Activated gamma-delta T cell (primary cell): ENCODE data around the gene KDM6B.
"Not testable (repeated sequence)": the region's sequence is repeated elsewhere in the genome, so short reads cannot be mapped to it uniquely, and the experiment has no call there.

Experiments used
- DNase-seq: peaks from one replicate; lab custom pipeline; 2025; lab: John Stamatoyannopoulos, UW
- total RNA-seq, 2 donors: gene quantifications; one replicate each; lab custom pipeline; 2026; lab: John Stamatoyannopoulos, UW

The KDM6B gene, protein sequence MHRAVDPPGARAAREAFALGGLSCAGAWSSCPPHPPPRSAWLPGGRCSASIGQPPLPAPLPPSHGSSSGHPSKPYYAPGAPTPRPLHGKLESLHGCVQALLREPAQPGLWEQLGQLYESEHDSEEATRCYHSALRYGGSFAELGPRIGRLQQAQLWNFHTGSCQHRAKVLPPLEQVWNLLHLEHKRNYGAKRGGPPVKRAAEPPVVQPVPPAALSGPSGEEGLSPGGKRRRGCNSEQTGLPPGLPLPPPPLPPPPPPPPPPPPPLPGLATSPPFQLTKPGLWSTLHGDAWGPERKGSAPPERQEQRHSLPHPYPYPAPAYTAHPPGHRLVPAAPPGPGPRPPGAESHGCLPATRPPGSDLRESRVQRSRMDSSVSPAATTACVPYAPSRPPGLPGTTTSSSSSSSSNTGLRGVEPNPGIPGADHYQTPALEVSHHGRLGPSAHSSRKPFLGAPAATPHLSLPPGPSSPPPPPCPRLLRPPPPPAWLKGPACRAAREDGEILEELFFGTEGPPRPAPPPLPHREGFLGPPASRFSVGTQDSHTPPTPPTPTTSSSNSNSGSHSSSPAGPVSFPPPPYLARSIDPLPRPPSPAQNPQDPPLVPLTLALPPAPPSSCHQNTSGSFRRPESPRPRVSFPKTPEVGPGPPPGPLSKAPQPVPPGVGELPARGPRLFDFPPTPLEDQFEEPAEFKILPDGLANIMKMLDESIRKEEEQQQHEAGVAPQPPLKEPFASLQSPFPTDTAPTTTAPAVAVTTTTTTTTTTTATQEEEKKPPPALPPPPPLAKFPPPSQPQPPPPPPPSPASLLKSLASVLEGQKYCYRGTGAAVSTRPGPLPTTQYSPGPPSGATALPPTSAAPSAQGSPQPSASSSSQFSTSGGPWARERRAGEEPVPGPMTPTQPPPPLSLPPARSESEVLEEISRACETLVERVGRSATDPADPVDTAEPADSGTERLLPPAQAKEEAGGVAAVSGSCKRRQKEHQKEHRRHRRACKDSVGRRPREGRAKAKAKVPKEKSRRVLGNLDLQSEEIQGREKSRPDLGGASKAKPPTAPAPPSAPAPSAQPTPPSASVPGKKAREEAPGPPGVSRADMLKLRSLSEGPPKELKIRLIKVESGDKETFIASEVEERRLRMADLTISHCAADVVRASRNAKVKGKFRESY (N-terminal part only)
- total RNA-seq = 28.6 to 30.8 reads per million in 2 donors

DNA sequence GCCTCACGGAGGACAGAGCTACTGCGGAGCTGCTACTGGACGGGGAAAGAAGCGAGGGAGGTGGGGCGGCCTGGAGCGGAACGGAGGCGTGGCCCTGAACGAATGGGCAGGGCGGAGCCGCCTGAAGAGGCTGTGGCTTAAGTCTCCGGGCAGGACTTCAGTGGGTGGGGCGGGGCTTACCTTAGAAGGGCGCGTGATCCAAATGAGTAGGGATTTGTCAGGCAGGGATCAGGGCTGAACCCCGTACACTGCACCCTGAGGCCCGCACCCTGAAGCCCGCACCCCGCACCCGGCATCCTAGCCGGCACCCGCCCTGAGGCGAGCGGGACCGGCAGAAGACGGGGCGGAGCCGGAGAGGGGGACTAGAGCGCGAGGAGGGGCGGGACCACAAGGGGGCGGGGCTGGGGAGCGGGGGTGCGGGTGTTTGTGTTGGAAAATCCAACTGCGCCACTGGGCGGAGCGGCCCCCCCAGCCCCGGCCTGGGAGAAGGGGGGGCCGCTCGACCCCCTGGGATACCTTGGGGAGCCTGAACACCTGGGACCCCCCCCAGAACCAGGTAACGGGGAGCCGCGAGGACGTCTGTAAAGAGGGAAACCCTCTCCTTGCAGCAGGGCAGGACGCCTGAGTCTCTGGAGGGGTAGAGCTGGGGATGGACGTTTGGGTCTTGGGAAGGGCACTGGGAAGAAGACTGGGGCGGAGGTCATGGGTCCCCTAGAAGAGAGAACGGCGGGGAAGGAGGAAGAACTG, at the start of gene KDM6B:
Gene KDM6B, plus strand, starts transcription at position 423 of the 747 bp plus-strand sequence. CDS start 11,338 bp downstream, outside the sequence.
- DNase-seq = peak; percentile 71

DNA sequence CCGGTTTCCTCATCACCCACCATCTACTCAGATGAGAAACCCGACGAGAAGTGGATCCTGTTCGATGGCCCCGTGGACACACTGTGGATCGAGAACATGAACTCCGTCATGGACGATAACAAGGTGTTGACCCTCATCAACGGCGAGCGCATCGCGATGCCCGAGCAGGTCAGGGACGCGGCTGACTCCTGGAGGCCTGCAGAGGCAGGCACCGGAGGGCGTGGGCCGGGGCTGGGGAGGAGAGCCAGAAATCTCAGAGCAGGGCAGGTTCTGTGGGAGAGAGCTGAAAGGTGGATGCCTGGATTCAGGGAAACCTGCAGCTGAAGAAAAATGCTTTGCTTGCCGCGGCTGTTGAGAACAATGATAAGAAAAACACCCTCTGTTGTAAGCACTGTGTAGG, 47.2 kb upstream of the KDM6B start:
- no peak for DNase-seq

DNA sequence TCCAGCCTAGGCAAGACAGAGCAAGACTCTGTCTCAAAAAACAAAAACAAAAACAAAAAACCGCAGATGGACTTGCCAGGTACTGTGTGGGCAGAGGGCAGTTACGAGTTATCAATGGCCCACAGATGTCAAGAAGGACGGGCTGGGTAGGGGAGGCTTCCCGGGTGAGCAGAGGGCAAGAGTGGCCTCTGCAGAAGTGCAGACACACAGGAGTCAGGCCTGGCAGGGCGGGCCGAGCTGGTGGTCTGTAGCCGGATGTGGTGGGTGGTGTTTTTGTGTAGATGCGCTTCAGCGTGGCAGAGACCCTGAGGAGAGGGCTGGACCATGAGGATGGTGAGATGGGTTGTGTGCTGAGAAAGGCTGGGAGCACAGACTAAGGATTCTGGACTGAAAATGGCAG, 44.9 kb upstream of the KDM6B start:
- DNase-seq = no peak

DNA sequence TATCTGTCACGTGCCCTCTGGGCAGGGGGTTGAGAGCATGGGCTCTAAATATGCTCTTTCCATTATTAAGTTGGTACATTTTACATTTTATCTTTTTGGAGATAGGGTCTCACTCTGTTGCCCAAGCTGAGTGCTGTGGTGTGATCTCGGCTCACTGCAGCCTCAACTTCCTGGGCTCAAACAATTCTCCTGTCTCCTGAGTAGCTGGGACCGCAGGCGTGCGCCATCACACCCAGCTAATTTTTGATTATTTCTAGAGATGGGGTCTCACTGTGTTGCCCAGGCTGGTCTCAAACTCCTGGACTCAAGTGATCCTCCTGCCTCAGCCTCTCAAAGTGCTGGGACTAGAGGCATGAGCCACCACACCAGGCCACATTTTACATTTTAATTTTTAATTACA, 43.9 kb upstream of the KDM6B start:
- DNase-seq = no peak

DNA sequence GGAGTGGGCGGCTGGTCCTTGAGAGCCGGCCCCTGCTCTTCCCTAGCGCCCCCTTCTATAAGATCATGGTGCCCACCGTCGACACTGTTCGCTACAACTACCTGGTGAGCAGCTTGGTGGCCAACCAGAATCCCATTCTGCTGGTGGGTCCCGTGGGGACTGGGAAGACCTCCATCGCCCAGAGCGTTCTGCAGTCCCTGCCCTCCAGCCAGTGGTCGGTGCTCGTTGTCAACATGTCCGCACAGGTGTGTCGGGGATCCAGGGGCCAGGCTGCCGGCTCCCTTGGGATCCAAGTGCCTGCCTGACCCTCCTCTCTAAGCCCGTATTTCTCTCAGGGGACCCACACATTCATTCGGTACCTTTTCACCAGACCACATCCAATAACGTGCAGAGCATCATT, 41.4 kb upstream of the KDM6B start:
- DNase-seq = no peak

DNA sequence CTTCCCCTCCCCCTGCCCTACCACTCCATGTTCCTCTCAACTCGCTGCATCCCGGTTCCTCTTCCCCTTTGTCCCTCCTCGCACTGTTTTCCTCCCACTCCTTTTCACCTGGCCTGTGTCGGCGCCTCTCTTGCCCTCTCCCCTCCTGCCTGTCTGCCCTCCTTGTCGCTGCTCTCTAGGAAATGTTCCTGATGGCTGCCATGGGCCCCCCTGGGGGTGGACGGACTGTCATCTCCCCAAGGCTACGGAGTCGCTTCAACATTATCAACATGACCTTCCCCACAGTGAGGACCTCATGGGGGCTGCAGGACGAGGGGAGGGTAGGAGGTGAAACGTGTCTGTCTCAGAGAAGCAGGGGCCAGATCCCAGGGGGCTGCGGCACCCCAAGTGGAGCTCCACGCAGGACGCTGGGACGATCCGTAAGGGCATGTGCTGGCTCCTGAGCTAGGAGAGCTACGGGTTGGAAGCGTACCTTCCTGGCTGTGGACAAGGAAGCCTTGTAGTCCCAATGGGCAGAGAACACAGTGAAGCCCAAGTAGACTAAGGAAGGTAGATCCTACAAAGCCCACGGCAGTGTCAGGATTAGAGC, 39.8 kb upstream of the KDM6B start:
- no peak for DNase-seq

DNA sequence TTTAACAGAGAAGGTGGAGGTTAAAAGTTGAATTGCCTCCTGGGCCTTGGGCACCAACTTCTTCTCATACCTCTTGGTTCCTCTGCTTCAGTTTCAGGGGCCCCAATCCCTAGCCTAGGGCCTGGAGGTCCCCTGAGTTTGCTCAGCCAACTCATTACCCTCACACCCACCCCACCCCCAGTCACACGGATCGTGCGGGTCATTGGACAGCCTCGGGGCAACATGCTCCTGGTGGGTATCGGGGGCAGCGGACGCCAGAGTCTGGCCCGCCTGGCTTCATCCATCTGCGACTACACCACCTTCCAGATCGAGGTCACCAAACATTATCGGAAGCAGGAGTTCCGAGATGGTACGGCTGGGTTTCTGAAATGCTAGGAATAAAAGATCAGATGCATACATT, 36.0 kb upstream of the KDM6B start:
- DNase-seq = no peak

DNA sequence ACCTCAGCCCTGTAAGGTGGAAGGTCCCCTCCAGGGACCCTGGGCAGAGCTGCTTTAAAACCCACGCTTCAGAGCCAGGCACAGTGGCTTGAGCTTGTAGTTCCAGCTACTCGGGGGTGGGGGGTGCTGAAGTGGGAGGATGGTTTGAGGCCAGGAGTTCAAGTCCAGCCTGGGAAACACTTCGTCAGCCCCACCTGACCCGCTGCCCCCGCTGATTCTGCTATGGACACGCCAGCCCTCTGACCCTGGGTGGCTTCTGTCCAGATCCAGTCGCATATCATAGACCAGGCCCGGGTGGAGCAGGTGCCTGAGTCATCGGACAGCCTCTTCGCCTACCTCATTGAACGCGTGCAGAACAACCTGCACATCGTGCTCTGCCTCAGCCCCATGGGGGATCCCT, 35.2 kb upstream of the KDM6B start:
- no peak for DNase-seq

DNA sequence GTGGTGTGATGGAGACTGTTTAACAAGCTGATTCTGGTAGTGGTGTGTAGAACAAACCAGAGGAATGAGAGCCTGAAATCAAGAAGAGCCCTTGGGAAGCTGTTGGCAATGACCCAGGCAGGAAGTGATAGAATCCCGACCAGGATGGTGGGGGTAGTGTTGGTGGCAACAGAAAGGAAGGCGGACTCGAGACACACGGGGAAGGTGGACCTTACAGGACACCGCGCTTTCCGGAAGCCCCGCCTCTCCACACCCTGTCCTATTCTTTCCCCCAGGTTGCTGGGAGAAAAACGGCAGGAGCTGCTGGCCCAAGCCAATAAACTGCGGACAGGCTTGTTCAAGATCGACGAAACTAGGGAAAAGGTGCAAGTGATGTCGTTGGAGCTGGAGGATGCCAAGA, 30.0 kb upstream of the KDM6B start:
- DNase-seq = no peak

DNA sequence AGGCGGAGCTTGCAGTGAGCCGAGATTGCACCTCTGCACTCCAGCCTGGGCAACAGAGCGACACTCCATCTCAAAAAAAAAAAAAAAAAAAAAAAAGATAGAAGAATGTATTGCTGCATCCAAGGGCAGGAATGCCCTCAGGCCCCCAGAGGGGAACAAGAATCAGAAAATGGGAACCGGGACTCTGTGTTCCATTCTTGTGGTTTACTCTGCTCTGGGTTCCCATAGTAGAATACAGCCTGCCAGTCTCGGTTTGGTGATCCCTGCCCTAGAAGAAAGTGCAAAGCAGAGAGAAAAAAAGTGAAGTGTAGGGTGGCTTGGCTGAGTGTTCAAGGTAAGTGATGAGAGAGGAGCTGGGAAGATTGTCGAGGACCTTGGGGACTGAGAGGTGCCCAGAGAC, 27.4 kb upstream of the KDM6B start:
- no peak for DNase-seq

DNA sequence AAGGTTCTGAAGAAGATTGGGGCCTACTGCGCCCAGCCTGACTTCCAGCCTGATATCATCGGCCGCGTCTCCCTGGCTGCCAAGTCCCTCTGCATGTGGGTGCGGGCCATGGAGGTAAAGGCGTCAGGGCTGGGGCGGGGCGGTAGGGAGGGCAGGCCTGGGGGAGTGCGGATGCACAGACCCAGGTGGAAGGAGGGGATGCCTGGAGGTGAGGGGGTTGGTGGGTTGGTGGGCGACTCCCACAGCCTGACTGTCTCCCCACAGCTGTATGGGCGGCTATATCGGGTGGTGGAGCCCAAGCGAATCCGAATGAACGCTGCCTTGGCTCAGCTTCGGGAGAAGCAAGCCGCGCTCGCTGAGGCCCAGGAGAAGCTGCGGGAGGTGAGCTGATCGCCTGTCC, 26.8 kb upstream of the KDM6B start:
- no peak for DNase-seq

DNA sequence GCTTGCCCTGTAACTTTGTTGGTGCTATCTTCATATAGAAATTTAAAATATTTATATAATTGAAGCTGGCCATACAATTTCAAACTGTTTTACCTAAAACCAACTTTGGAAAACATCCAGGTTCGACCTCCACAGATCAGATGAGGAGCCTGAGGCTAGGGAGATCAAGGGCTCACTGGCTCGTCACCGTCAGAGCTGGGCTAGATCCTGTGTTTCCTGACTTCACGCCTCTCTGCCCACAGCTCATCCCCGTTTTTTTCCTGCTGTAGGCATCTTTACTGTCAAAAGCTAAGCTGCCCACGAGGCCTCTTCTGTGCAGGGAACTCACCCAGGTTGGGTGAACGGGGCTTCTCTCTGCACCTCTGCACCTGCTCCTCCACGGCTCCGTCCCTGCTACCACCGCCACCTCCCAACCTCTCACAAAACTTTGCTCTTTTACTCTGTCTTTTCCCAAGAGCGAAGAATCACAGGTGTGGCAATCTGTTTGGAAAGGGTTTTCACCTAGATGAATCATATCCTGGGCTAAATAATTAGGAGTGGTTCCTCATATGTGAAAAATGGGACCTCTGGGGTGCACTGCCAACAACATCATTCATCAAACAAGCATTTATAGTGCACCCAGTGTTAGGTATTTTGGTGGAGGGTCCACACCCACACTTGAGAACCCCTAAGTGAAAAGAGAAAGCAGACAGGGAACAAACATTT, 24.8 kb upstream of the KDM6B start:
- no peak for DNase-seq

DNA sequence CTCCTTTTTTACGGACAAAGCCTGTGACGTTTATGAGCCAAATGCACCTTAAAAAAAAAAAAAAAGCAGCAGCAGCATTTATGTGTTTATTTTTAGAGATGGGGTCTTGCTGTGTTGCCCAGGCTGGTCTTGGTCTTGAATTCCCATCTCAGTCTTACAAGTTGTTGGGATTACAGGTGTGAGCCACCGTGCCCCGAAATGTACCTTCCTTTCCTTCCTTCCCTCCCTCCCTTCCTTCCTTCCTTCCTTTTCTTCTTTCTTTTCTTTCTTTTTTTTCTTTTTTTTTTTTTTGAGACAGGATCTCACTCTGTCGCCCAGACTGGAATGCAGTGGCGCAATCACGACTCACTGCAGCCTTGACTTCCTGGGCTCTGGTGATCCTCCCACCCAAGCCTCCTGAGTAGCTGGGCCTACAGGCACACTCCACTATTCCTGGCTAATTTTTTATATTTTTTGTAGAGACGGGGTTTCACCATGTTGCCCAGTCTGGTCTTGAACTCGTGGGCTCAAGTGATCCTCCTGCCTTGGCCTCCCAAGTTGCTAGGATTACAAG, 24.1 kb upstream of the KDM6B start:
- DNase-seq = not testable (repeated sequence)

DNA sequence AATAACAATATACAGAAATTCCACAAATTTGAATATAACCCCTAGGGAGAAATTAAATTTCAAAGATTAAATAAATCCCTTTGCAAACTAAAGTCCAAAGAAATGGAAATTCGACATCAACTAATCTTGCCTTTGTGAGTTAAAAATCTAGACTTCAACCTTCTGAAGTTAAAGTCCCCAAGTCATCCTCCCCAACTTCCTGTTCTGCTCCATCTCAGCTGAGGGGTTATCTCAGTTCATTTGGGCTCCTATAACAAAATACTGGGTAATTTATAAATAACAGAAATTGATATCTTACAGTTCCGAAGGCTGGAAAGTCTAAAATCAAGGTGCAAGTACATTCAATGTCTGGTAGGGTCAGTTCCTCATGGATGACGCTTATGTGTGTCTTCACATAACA, 22.8 kb upstream of the KDM6B start:
- no peak for DNase-seq

DNA sequence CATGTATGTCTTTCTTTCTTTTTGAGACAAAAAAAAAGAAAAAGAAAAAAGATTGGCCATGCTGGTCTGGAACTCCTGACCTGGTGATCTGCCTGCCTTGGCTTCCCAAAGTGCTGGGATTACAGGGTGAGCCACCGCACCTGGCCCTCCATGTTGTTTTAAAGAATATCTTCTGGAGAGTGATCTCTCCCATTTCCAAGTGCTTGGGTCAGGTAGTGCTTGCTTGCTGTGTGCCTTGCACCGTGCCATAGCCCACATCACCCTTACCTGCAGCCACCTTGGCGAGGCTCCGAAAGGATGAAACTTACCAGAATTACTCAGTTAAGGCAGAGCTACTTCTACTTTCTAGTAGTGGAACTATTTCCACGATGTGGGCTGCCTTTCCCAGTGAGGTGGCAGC, 19.0 kb upstream of the KDM6B start:
- DNase-seq = no peak

DNA sequence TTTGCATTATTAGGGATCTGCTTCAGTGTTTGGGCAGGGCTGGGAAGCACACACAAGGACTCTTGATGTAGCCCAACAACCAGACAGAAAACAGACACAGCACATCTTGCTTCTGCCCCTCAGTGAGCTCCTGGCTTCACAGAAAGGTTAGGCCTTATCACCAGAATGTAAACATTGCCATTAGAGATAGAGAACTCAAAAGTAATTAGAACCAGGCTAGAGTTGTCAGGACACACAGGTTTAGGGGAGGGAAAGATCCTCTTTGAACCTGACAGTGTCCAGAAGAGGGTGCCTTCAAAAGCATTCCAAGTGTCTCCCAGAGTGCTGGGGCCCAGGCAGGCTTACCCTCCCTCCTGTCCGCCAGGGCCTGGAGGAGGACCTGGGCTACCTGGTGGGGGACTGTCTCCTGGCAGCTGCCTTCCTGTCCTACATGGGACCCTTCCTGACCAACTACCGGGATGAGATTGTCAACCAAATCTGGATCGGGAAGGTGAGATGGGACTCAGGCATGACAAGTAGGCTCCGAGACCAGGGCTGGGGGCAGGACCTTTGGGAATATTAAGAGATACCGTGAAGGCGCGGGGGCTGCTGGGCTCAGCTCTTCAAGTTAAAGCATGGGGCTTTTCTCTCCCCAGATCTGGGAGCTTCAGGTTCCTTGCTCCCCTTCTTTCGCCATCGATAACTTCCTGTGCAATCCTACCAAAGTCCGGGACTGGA, 16.9 kb upstream of the KDM6B start:
- DNase-seq = no peak

DNA sequence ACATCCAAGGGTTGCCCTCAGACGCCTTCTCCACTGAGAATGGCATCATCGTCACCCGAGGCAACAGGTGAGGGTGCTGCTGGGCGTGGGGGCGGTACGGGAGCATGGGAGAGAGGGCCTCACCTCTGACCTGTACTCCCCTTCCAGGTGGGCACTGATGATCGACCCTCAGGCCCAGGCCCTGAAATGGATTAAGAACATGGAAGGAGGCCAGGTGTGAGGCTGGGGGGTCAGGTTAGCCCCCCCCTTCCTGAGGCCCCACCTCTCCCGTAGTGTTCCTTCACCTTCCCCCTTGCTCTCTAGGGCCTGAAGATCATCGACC, 16.4 kb upstream of the KDM6B start:
- no peak for DNase-seq

DNA sequence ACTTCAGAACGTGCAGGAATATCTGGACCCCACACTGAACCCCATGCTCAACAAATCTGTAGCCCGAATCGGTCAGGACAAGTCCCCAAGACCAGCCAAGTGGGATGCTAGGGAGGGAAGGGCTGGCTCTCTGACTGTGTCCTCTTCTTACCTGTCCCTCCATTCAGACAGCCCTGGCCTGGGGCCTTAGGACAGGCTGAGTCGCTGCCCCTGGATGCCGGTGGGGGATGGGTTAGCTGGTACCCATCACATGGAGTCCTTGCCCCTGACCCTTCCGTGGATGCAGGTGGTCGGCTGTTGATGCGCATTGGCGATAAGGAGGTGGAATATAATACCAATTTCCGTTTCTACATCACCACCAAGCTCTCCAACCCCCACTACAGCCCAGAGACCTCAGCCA, 16.0 kb upstream of the KDM6B start:
- no peak for DNase-seq

DNA sequence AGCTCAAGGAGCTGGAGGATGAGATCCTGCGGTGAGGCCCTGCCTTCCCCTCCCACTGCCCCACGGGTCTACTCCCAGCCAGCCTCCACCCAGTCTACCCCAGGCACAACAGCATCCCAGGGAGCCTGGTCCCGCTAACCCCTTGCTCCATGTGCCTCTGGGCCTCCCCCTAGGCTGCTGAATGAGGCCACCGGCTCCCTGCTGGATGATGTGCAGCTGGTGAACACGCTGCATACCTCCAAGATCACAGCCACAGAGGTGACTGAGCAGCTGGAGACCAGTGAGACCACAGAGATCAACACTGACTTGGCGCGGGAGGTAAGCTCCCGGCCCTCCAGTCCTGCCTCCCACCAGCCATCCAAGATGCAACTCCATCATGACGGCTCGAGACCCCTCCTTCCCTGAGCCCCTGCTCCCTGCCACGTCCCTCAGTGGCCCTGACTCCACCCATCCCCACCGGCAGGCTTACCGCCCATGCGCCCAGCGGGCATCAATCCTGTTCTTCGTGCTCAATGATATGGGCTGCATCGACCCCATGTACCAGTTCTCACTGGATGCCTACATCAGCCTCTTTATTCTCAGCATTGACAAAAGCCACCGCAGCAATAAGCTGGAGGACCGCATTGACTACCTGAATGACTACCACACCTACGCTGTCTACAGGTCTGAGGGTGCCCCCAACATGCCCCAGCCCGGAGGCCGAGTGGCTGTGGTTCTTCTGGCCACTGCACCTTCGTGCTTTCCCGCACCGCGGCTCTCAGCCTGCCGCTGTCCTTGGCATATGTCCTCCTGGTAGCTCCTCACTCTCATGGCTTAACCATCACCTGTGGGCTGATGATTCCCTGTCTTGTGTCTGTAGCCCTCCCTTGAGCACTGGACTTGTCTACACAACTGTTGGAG, 15.0 kb upstream of the KDM6B start:
- no peak for DNase-seq
